SHP77 (cell line): ENCODE measurements around the gene SMARCD3.

Experiments
- DNase-seq, 2 experiments: peaks; one replicate each; lab custom pipeline; 2025; lab: John Stamatoyannopoulos, UW

SMARCD3 gene

GRCh38 chr7:151210087-151210854 lies 38.2 kb downstream of the SMARCD3 start, which contains the start of gene H2BK1:
Gene H2BK1, minus strand, starts transcription at chr7:151210488. Its CDS starts 170 bp downstream, at chr7:151210318.
- DNase-seq: no peak

- no peak for DNase-seq
Measured at GRCh38 chr7:151209588-151209987, 38.9 kb downstream of the SMARCD3 start.

GRCh38 chr7:151208253-151208862 lies 40.1 kb downstream of the SMARCD3 start:
- no peak for DNase-seq

- DNase-seq: peak in 1 of 2 experiments; percentile 29
Measured at GRCh38 chr7:151207804-151208203, 40.7 kb downstream of the SMARCD3 start.

GRCh38 chr7:151207315-151207714 lies 41.2 kb downstream of the SMARCD3 start:
- DNase-seq: no peak

GRCh38 chr7:151206914-151207313 lies 41.6 kb downstream of the SMARCD3 start:
- no peak for DNase-seq

GRCh38 chr7:151205730-151206129 lies 42.8 kb downstream of the SMARCD3 start:
- DNase-seq: no peak

GRCh38 chr7:151204383-151205032 lies 44.0 kb downstream of the SMARCD3 start:
- DNase-seq: no peak

- no peak for DNase-seq
Measured at GRCh38 chr7:151202836-151203235, 45.7 kb downstream of the SMARCD3 start.

GRCh38 chr7:151201751-151202150 lies 46.7 kb downstream of the SMARCD3 start:
- DNase-seq: no peak

- no peak for DNase-seq
Measured at GRCh38 chr7:151201344-151201743, 47.1 kb downstream of the SMARCD3 start.

GRCh38 chr7:151198945-151199848 lies 49.3 kb downstream of the SMARCD3 start:
- DNase-seq: no peak

- DNase-seq: no peak
Measured at GRCh38 chr7:151197932-151198331, 50.6 kb downstream of the SMARCD3 start.

- no peak for DNase-seq
Measured at GRCh38 chr7:151195616-151196450, 52.7 kb downstream of the SMARCD3 start.

- no peak for DNase-seq
Measured at GRCh38 chr7:151194188-151194587, 54.3 kb downstream of the SMARCD3 start.

GRCh38 chr7:151193203-151193978 lies 55.1 kb downstream of the SMARCD3 start:
- no peak for DNase-seq

- DNase-seq: no peak
Measured at GRCh38 chr7:151192002-151192539, 56.4 kb downstream of the SMARCD3 start.

- DNase-seq: no peak
Measured at GRCh38 chr7:151191544-151191943, 57.0 kb downstream of the SMARCD3 start.

GRCh38 chr7:151189038-151189437 lies 59.5 kb downstream of the SMARCD3 start:
- no peak for DNase-seq
